GM23338 (cell line): ENCODE data around the gene HHAT. TPM values are rescaled to one million over a fixed set of nuclear protein-coding genes. Genes with fewer than 3 reads are reported as not detected.

Experiments used
- ATAC-seq: fragments of 200-7000 bp; cut with Tn5 transposase; 3 replicates; pipeline ENCODE4 v1.9.1; 2020
- DNase-seq: peaks from one replicate; pipeline ENCODE4 v3.0.0-alpha.2; 2015; ENCODE audit warnings: low spot score
- H2AFZ ChIP-seq: fragments of 200-600 bp; sonication (generic); 2 replicates; pipeline ENCODE4 v1.8.0; 2016; ENCODE audit warnings: antibody characterized with exemption, mild to moderate bottlenecking, moderate library complexity
- H3F3A ChIP-seq: fragments of 200-600 bp; sonication (generic); replicated peaks from 2 replicates; pipeline ENCODE4 v1.8.0; 2017; ENCODE audit warnings: antibody characterized with exemption, mixed run types, low read depth
- H3K27ac ChIP-seq: fragments of 200-600 bp; sonication (generic); 2 replicates; pipeline ENCODE4 v1.6.1; 2016; ENCODE audit warnings: low read depth
- H3K27me3 ChIP-seq: fragments of 200-600 bp; sonication (generic); 2 replicates; pipeline ENCODE4 v1.8.0; 2016; ENCODE audit warnings: mild to moderate bottlenecking, mixed run types, moderate library complexity; ENCODE audit not compliant: insufficient read depth
- H3K36me3 ChIP-seq: fragments of 200-600 bp; sonication (generic); 2 replicates; pipeline ENCODE4 v1.8.0; 2016; ENCODE audit warnings: mild to moderate bottlenecking; ENCODE audit not compliant: insufficient read depth
- H3K4me1 ChIP-seq: fragments of 200-600 bp; sonication (generic); 2 replicates; pipeline ENCODE4 v1.8.0; 2016; ENCODE audit warnings: mild to moderate bottlenecking, moderate library complexity; ENCODE audit not compliant: insufficient read depth
- H3K4me2 ChIP-seq: fragments of 200-600 bp; sonication (generic); 2 replicates; pipeline ENCODE4 v1.7.1; 2017; ENCODE audit warnings: mixed run types
- H3K4me3 ChIP-seq: fragments of 200-600 bp; sonication (generic); 2 replicates; pipeline ENCODE4 v1.6.1; 2016; ENCODE audit warnings: mixed run types
- H3K79me2 ChIP-seq: fragments of 200-600 bp; sonication (generic); replicated peaks from 2 replicates; pipeline ENCODE4 v1.8.0; 2017; ENCODE audit warnings: mild to moderate bottlenecking; ENCODE audit not compliant: insufficient read depth
- H3K9me2 ChIP-seq: fragments of 200-600 bp; sonication (generic); 2 replicates; pipeline ENCODE4 v1.8.0; 2017; ENCODE audit not compliant: insufficient read depth
- H4K20me1 ChIP-seq: fragments of 200-600 bp; sonication (generic); replicated peaks from 2 replicates; pipeline ENCODE4 v1.8.0; 2017; ENCODE audit warnings: mild to moderate bottlenecking; ENCODE audit not compliant: insufficient read depth
- H3K27ac Mint-ChIP-seq: 2 replicates; pipeline ENCODE4 v1.8.0; 2020; ENCODE audit warnings: inconsistent platforms, mild to moderate bottlenecking, moderate library complexity, mixed read lengths
- H3K27me3 Mint-ChIP-seq: 3 replicates; pipeline ENCODE4 v1.8.0; 2022; ENCODE audit warnings: low read depth, mild to moderate bottlenecking, moderate library complexity, mixed read lengths, inconsistent platforms; ENCODE audit not compliant: insufficient read depth, poor library complexity
- H3K36me3 Mint-ChIP-seq: 3 replicates; pipeline ENCODE4 v1.8.0; 2021; ENCODE audit warnings: low read depth, mild to moderate bottlenecking, inconsistent platforms, moderate library complexity, mixed read lengths
- H3K4me1 Mint-ChIP-seq: 3 replicates; pipeline ENCODE4 v1.8.0; 2020; ENCODE audit warnings: mild to moderate bottlenecking, inconsistent platforms, mixed read lengths
- H3K4me3 Mint-ChIP-seq: 3 replicates; pipeline ENCODE4 v1.8.0; 2021; ENCODE audit warnings: moderate library complexity, mild to moderate bottlenecking, inconsistent platforms, mixed read lengths
- H3K9me3 Mint-ChIP-seq: 3 replicates; pipeline ENCODE4 v1.8.0; 2020; ENCODE audit warnings: moderate library complexity, mild to moderate bottlenecking, inconsistent platforms, mixed read lengths
- CREB1 ChIP-seq: fragments of 250-450 bp; sonication (Bioruptor Pico); IDR thresholded peaks from 2 replicates; pipeline ENCODE4 v1.5.0; 2020; ENCODE audit warnings: low read depth, mild to moderate bottlenecking, moderate library complexity
- EZH2 ChIP-seq: fragments of 200-600 bp; sonication (generic); IDR thresholded peaks from one replicate; pipeline ENCODE4 v1.8.0; 2017; ENCODE audit warnings: antibody characterized with exemption, mild to moderate bottlenecking, low read depth; ENCODE audit not compliant: unreplicated experiment
- EZH2phosphoT487 ChIP-seq: fragments of 200-600 bp; sonication (generic); IDR thresholded peaks from one replicate; pipeline ENCODE4 v1.8.1; 2018; ENCODE audit warnings: antibody characterized with exemption; ENCODE audit not compliant: unreplicated experiment
- JUNB ChIP-seq: IDR thresholded peaks from one replicate; pipeline ENCODE4 v1.6.1; 2016; ENCODE audit warnings: antibody characterized with exemption; ENCODE audit not compliant: unreplicated experiment
- NANOG ChIP-seq: IDR thresholded peaks from 2 replicates; pipeline ENCODE4 v1.6.1; 2016; ENCODE audit warnings: antibody characterized with exemption, borderline replicate concordance
- POLR2AphosphoS5 ChIP-seq: IDR thresholded peaks from 2 replicates; pipeline ENCODE4 v1.6.1; 2016; ENCODE audit warnings: antibody characterized with exemption, low read depth
- STAT1 ChIP-seq: IDR thresholded peaks from one replicate; pipeline ENCODE4 v1.6.1; 2016; ENCODE audit warnings: antibody characterized with exemption; ENCODE audit not compliant: unreplicated experiment
- ZNF114 ChIP-seq: fragments of 250-450 bp; sonication (Bioruptor Pico); IDR thresholded peaks from 2 replicates; pipeline ENCODE4 v1.5.0; 2020; ENCODE audit warnings: mild to moderate bottlenecking, moderate library complexity
- ZNF331 ChIP-seq: fragments of 250-450 bp; sonication (Bioruptor Pico); IDR thresholded peaks from 2 replicates; pipeline ENCODE4 v1.5.0; 2020; ENCODE audit warnings: low read depth, mild to moderate bottlenecking, moderate library complexity
- polyA plus RNA-seq: library from polyadenylated mRNA; unstranded; fragments of >200 nt; fragmentation: Nextera tagmentation; extraction: Ambion mirVana; gene quantifications from 2 replicates; pipeline ENCODE4 v1.2.1, GENCODE V29; 2016
- total RNA-seq: library from RNA; depleted of rRNA; stranded (reverse); fragments of >200 nt; shearing (Covaris generic); gene quantifications from 2 replicates; pipeline ENCODE4 v1.2.3, GENCODE V29; 2014
- TF ChIP-seq, protein P1 (sequence below), 2 experiments: fragments of 200-600 bp in 1 of 2; sonication (generic) in 1 of 2; conservative IDR thresholded peaks; 2 replicates each; pipeline versions ENCODE4 v1.5.1 to v1.6.1; 2016 to 2017; ENCODE audit warnings: antibody characterized with exemption in 2 of 2, low read depth in 2 of 2, mild to moderate bottlenecking in 2 of 2, moderate library complexity in 1 of 2
- TF ChIP-seq, protein P2 (sequence below): IDR thresholded peaks from one replicate; pipeline ENCODE4 v1.6.1; 2018; ENCODE audit warnings: antibody characterized with exemption; ENCODE audit not compliant: unreplicated experiment
- TF ChIP-seq, protein P3 (sequence below): IDR thresholded peaks from 2 replicates; pipeline ENCODE4 v1.6.1; 2016; ENCODE audit warnings: antibody characterized with exemption
- TF ChIP-seq, protein P4 (sequence below): fragments of 250-450 bp; sonication (Bioruptor Pico); IDR thresholded peaks from 2 replicates; pipeline ENCODE4 v1.5.0; 2020; ENCODE audit warnings: mild to moderate bottlenecking, moderate library complexity

Gene HHAT
- total and polyA plus RNA-seq, 2 experiments from 2014 or later, result 0.11 to 0.66 TPM

DNA sequence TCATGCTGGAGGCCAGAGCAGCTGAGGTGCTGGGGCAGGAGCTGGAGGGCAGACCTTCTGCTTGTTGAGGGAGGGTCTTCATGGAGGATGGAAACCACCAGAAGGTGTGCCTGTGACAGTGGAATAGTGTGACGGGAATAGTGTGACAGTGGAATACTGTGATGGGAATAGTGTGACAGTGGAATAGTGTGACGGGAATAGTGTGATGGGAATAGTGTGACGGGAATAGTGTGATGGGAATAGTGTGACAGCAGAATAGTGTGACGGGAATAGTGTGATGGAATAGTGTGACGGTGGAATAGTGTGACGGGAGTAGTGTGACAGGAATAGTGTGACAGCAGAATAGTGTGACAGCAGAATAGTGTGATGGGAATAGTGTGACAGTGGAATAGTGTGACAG lies 325.1 kb downstream of the HHAT start:
- peaks cover 4% of the 10 kb centered on the region for H3K9me3 Mint-ChIP-seq
- no peak overlapping the region for H2AFZ ChIP-seq
- no peaks in the 10 kb centered on the region for H3K36me3 Mint-ChIP-seq
- no peak overlapping the region for H3K27ac Mint-ChIP-seq
- peaks cover 8% of the 10 kb centered on the region; the same call in 2 of the 3 replicates for H3K4me1 Mint-ChIP-seq
- no peaks in the 10 kb centered on the region for H3F3A ChIP-seq
- H3K27me3 Mint-ChIP-seq, result peaks cover 3% of the 10 kb centered on the region
- H3K79me2 ChIP-seq, result no peaks in the 10 kb centered on the region
- no peak overlapping the region for H3K4me3 ChIP-seq
- H3K4me3 Mint-ChIP-seq, result no peak overlapping the region
- no peaks in the 10 kb centered on the region for H3K9me2 ChIP-seq
- H3K4me1 ChIP-seq, result no peaks in the 10 kb centered on the region
- H3K4me2 ChIP-seq, result no peak overlapping the region
- H4K20me1 ChIP-seq, result no peaks in the 10 kb centered on the region
- ATAC-seq, result no peak
- no peaks in the 10 kb centered on the region for H3K36me3 ChIP-seq
- TF ChIP-seq, protein P1, sequence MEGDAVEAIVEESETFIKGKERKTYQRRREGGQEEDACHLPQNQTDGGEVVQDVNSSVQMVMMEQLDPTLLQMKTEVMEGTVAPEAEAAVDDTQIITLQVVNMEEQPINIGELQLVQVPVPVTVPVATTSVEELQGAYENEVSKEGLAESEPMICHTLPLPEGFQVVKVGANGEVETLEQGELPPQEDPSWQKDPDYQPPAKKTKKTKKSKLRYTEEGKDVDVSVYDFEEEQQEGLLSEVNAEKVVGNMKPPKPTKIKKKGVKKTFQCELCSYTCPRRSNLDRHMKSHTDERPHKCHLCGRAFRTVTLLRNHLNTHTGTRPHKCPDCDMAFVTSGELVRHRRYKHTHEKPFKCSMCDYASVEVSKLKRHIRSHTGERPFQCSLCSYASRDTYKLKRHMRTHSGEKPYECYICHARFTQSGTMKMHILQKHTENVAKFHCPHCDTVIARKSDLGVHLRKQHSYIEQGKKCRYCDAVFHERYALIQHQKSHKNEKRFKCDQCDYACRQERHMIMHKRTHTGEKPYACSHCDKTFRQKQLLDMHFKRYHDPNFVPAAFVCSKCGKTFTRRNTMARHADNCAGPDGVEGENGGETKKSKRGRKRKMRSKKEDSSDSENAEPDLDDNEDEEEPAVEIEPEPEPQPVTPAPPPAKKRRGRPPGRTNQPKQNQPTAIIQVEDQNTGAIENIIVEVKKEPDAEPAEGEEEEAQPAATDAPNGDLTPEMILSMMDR (conservative IDR thresholded peaks at IDR 0.05; ENCODE audit: low read depth in 2 of 2), result no peak
- TF ChIP-seq JUNB (no peak), CREB1 (CRISPR knock-in tag) (no peak), ZNF114 (CRISPR knock-in tag) (no peak), ZNF331 (CRISPR knock-in tag) (no peak), EZH2 (no peak), EZH2phosphoT487 (no peak), NANOG (no peak), STAT1 (no peak), POLR2AphosphoS5 (no peak)
- TF ChIP-seq, protein P2, sequence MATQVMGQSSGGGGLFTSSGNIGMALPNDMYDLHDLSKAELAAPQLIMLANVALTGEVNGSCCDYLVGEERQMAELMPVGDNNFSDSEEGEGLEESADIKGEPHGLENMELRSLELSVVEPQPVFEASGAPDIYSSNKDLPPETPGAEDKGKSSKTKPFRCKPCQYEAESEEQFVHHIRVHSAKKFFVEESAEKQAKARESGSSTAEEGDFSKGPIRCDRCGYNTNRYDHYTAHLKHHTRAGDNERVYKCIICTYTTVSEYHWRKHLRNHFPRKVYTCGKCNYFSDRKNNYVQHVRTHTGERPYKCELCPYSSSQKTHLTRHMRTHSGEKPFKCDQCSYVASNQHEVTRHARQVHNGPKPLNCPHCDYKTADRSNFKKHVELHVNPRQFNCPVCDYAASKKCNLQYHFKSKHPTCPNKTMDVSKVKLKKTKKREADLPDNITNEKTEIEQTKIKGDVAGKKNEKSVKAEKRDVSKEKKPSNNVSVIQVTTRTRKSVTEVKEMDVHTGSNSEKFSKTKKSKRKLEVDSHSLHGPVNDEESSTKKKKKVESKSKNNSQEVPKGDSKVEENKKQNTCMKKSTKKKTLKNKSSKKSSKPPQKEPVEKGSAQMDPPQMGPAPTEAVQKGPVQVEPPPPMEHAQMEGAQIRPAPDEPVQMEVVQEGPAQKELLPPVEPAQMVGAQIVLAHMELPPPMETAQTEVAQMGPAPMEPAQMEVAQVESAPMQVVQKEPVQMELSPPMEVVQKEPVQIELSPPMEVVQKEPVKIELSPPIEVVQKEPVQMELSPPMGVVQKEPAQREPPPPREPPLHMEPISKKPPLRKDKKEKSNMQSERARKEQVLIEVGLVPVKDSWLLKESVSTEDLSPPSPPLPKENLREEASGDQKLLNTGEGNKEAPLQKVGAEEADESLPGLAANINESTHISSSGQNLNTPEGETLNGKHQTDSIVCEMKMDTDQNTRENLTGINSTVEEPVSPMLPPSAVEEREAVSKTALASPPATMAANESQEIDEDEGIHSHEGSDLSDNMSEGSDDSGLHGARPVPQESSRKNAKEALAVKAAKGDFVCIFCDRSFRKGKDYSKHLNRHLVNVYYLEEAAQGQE, result no peak
- TF ChIP-seq, protein P3, sequence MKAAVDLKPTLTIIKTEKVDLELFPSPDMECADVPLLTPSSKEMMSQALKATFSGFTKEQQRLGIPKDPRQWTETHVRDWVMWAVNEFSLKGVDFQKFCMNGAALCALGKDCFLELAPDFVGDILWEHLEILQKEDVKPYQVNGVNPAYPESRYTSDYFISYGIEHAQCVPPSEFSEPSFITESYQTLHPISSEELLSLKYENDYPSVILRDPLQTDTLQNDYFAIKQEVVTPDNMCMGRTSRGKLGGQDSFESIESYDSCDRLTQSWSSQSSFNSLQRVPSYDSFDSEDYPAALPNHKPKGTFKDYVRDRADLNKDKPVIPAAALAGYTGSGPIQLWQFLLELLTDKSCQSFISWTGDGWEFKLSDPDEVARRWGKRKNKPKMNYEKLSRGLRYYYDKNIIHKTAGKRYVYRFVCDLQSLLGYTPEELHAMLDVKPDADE, result no peak
- TF ChIP-seq, protein P4, sequence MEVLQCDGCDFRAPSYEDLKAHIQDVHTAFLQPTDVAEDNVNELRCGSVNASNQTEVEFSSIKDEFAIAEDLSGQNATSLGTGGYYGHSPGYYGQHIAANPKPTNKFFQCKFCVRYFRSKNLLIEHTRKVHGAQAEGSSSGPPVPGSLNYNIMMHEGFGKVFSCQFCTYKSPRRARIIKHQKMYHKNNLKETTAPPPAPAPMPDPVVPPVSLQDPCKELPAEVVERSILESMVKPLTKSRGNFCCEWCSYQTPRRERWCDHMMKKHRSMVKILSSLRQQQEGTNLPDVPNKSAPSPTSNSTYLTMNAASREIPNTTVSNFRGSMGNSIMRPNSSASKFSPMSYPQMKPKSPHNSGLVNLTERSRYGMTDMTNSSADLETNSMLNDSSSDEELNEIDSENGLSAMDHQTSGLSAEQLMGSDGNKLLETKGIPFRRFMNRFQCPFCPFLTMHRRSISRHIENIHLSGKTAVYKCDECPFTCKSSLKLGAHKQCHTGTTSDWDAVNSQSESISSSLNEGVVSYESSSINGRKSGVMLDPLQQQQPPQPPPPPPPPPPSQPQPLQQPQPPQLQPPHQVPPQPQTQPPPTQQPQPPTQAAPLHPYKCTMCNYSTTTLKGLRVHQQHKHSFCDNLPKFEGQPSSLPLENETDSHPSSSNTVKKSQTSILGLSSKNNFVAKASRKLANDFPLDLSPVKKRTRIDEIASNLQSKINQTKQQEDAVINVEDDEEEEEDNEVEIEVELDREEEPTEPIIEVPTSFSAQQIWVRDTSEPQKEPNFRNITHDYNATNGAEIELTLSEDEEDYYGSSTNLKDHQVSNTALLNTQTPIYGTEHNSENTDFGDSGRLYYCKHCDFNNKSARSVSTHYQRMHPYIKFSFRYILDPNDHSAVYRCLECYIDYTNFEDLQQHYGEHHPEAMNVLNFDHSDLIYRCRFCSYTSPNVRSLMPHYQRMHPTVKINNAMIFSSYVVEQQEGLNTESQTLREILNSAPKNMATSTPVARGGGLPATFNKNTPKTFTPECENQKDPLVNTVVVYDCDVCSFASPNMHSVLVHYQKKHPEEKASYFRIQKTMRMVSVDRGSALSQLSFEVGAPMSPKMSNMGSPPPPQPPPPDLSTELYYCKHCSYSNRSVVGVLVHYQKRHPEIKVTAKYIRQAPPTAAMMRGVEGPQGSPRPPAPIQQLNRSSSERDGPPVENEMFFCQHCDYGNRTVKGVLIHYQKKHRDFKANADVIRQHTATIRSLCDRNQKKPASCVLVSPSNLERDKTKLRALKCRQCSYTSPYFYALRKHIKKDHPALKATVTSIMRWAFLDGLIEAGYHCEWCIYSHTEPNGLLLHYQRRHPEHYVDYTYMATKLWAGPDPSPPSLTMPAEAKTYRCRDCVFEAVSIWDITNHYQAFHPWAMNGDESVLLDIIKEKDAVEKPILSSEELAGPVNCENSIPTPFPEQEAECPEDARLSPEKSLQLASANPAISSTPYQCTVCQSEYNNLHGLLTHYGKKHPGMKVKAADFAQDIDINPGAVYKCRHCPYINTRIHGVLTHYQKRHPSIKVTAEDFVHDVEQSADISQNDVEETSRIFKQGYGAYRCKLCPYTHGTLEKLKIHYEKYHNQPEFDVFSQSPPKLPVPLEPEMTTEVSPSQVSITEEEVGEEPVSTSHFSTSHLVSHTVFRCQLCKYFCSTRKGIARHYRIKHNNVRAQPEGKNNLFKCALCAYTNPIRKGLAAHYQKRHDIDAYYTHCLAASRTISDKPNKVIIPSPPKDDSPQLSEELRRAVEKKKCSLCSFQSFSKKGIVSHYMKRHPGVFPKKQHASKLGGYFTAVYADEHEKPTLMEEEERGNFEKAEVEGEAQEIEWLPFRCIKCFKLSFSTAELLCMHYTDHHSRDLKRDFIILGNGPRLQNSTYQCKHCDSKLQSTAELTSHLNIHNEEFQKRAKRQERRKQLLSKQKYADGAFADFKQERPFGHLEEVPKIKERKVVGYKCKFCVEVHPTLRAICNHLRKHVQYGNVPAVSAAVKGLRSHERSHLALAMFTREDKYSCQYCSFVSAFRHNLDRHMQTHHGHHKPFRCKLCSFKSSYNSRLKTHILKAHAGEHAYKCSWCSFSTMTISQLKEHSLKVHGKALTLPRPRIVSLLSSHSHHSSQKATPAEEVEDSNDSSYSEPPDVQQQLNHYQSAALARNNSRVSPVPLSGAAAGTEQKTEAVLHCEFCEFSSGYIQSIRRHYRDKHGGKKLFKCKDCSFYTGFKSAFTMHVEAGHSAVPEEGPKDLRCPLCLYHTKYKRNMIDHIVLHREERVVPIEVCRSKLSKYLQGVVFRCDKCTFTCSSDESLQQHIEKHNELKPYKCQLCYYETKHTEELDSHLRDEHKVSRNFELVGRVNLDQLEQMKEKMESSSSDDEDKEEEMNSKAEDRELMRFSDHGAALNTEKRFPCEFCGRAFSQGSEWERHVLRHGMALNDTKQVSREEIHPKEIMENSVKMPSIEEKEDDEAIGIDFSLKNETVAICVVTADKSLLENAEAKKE (CRISPR knock-in tag), result no peak
- H3K27me3 ChIP-seq, result no peaks in the 10 kb centered on the region
- no peak for DNase-seq
- H3K27ac ChIP-seq, result no peak overlapping the region
